Adipose tissue (tissue), 3 donors: Measurements from ENCODE around the gene CSAD. TPM values are rescaled to one million over a fixed set of nuclear protein-coding genes. Genes with fewer than 3 reads are reported as not detected.
"Not testable (repeated sequence)": the region's sequence is repeated elsewhere in the genome, so short reads cannot be mapped to it uniquely, and the experiment has no call there.

Source experiments
- H3K27ac ChIP-seq: one replicate; pipeline ENCODE4 v1.5.1; 2013; ENCODE audit warnings: low read depth, low read length
- WGBS, 3 donors: extraction: QIAGEN DNeasy Blood & Tissue Kit; methylation state at CpG; one replicate each; pipeline ENCODE4 v1.1.7; 2013; 5-methylcytosine and 5-hydroxymethylcytosine counted together
- polyA plus RNA-seq, 3 donors: library from polyadenylated mRNA; stranded (reverse); fragments of 200-250 nt; gene quantifications; one replicate each; pipeline ENCODE4 v1.2.3, GENCODE V29; 2013
- donor health status: healthy with polysubstance abuse.
- donor health status: Bipolar disorder and iron deficiency.
- donor health status: healthy.

The CSAD gene
- polyA plus RNA-seq, 3 donors: 36.3 to 167 (median 91.0) TPM

DNA sequence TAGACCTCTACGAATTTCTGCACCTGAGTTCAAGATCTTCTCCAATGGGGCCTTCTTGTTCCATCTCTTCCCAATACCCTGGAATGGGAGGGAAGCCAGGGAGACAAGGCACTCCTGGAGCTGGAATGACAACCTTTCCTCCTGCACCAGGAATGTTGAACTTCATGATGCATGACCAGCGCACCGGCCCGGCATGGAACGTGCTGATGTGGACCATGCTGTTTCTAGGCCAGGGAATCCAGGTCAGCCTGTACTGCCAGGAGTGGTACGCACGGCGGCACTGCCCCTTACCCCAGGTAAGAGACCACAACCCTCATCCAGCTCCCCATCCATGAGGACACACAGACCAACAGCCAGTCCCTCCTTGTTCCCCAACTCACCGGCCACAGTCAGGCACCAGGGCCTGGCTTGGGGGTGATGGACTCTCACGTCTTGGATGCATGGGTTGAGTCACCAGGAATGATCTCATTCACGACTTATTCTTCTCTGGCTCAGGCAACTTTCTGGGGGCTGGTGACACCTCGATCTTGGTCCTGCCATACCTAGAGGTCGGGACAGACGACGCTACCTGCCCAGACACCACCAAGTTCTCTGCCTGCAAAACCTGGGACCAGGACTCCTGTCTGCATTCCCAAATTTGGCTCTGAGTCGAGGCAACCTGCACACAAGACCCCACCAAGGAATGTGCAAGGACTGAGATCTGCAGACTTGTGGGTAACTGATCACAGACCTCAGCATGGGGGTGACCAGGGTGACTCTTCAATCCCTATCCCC lies 57.0 kb downstream of the CSAD start:
- no peak overlapping the region for H3K27ac ChIP-seq
- WGBS, 3 donors: 91 to 94% (median 91%) methylated on average over 16 of the region's 16 CpGs

DNA sequence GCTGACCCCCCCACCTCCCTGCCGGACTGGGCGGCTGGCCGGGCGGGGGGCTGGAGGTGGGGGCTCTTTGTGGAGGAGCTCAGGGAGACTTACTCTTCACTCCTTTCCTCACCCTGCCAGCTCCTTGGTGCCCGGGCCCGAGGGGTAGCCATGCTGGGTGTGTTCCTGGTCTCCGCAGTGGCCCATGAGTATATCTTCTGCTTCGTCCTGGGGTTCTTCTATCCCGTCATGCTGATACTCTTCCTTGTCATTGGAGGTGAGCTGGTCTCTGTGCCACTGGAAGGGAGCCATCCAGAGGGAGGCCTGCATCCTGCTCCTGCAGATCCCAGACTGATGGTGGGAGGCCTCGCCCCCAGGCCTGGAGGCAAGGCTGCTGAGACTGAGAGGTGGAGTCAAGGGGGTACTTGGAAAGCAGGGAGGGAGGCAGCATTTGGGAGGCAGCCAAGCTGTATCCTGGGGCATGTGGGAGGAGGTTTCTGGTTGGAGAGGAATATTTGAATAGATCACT lies 57.7 kb downstream of the CSAD start:
- no peak overlapping the region for H3K27ac ChIP-seq
- 84 to 89% (median 88%) methylated on average over 10 of the region's 10 CpGs for WGBS, 3 donors

DNA sequence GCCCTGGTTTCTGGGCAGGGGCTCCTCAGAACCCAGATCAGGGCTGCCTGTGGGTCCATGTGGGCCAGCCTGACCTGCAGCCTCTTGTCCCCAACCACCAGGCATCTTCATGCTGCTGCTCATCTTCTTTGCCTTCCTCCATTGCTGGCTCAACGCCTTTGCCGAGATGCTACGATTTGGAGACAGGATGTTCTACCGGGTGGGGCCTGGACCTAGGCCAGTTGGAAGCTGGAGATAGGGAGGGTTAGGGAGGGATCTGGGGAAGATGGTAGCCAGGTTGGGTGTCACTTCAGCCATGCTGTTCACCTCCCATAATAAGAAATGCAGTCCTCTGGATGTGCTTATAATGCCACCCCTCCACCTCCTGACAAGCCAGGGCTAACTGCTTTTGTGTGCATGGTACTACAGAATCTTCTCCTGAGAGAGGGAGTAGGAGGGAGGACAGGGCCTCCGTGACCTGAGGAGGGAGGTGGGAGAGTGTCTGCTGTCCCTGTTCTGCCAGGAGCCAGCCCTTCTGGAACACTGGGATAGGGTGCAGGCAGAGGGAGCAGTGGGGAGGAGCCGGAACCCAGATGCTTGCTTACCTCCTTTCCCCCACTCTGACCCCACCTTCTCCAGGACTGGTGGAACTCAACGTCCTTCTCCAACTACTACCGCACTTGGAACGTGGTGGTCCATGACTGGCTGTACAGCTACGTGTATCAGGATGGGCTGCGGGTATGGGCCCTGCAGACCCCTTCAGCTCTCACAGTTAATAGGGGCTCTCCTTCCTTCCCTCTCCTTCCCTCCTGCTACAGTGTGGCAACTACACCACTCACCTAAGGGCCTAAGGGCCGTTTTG lies 59.8 kb downstream of the CSAD start:
- WGBS, 3 donors: 75 to 82% (median 76%) methylated on average over 11 to 12 of the region's 12 CpGs
- H3K27ac ChIP-seq: no peak overlapping the region

DNA sequence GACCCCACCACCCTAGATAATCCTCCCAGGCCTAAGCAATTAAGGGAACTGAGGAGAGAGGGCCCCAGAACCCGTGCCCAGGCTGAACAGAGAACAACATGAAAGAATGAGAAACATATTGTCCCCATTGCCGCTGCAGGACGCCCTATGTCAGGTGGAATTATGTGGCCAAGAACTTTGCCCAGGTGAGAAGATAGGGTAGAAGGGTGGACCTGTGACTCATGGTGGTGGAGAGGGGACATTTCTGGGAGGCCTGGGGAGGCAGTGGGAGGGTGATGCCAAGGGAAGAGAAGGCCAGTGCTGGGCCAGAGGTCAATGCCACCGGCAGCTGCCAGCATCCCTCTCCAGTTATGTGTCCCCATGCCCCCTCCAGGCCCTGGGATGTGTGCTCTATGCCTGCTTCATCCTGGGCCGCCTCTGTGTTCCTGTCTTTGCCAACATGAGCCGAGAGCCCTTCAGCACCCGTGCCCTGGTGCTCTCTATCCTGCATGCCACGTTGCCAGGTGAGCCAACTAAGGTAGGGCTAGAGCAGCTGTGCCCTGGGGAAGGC lies 61.9 kb downstream of the CSAD start:
- H3K27ac ChIP-seq: no peak overlapping the region
- 86 to 93% (median 93%) methylated on average over 7 to 8 of the region's 8 CpGs for WGBS, 3 donors

DNA sequence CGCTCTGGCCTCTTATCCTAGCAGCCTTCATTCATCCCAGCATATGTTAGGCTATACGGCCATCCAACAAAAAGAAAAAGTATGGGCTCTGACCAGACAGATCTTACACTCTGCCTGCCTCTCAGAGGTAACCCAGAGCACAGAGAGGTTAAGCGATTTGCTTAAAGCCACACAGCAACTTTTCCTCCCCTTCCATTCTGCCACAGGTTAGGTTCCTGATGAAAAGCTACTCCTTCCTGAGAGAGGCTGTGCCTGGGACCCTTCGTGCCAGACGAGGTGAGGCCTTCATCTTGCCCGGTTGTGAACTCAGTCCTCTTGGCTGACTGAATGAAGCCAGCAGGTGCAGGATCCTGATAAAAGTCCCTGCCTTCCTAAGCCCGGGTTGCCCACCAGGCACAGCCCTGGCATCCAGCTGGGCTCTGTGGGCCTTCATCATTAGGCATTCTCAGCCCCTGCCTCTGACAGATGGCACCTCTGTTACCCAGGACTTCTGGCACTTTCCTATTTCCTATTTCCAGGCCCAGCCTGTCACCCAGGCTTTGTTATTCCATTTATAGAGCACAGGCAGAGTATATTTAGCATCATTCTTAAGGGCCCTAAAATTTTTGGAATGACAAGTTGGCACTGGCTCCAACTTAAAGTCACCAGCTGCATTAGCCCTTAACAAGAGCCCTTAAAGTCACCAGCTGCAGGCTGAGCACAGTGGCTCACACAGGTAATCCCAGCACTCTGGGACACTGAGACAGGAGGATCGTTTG lies 64.7 kb downstream of the CSAD start:
- H3K27ac ChIP-seq: no peak overlapping the region
- WGBS, 3 donors: 93 to 94% (median 94%) methylated on average over 8 of the region's 8 CpGs

DNA sequence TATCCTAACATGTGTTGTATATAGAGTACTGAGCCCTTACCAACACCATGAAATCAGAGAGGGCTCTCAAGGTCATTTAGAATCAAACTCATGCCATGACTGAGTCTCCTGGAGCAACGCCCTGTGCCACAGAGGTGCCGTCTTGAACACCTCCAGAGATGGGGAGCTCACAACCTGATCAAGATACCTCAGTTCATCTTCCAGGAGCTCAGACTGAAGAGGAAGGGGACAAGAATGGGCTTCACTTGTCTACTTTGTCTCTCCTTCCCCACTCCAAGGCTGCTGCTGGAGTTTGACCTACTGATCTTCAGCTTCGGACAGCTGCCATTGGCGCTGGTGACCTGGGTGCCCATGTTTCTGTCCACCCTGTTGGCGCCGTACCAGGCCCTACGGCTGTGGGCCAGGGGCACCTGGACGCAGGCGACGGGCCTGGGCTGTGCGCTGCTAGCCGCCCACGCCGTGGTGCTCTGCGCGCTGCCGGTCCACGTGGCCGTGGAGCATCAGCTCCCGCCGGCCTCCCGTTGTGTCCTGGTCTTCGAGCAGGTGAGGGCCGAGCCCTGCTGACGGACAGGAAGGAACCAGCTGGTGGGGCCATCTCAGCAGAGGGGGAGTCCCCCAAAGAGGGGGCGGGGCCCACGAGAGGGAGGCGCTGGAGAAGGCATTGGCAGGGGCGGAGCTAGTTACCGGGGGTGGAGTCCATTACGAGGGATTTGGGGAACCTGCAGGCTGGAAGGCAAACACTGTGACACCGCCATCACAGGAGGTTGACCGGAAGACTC lies 65.4 kb downstream of the CSAD start:
- H3K27ac ChIP-seq: no peak overlapping the region
- 86 to 88% (median 87%) methylated on average over 33 of the region's 33 CpGs for WGBS, 3 donors

DNA sequence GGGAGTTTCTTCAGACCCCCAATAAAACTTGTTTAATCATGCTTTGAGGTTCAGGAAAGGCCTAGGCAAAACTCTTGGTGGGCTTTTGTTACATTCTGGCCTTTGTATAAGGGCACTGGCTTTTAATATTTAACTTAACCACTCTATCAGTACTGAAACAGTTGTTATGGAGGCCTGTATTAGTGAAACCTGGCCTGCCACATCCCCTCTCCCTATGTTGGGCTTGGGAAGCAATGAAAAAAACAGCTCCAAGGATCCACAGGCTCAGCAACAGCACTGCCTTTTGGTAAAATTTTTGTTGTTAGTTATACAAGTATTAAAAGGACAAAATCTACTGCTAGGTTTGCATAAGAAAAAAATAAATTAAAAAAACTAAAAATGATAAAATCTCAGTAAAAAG lies 66.8 kb downstream of the CSAD start:
- no peak overlapping the region for H3K27ac ChIP-seq

DNA sequence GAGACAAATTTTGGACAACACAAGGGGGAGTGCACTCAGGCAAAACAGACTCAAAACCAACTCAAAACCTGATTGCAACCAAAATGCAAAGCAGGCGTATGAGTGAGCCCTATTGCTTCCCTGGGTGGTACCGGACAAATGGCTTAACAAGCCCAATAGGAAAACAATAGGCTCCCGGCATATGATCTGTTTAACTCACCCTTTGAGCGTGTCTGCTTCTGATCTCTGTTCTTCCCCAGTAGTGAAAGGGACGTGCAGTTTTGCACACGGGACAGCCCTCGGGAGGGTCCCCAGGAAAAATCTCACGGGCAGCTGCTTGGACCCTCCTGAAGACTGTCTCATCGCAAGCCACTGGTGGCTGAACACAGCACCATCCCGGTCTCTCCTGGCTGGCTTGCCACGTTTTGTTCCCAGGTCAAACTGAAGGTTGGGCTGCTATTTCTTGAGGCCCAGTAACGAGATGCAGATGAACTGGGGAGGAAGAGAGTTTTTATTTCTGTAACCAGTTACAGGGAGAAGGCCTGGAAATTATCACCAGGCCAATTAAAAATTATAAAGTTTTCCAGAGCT lies 67.5 kb downstream of the CSAD start:
- WGBS, 3 donors: 83 to 92% (median 92%) methylated on average over 12 of the region's 12 CpGs
- no peak overlapping the region for H3K27ac ChIP-seq

DNA sequence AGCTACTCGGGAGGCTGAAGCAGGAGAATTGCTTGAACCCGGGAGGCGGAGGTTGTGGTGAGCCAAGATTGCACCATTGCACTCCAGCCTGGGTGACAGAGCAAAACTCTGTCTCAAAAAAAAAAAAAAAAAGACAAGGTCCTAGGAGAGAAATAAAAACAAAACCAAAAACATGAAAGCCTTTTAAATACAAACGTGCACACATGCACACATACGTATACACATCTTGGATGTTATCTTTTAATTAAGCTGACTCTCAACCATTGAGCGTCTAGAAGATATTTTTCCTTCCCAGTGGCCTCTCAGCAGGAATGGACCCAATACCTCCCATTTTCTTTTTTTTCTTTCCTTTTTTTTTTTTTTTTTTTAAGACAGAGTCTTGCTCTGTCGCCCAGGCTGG lies 68.3 kb downstream of the CSAD start:
- 73 to 87% (median 85%) methylated on average over 6 to 7 of the region's 7 CpGs for WGBS, 3 donors
- H3K27ac ChIP-seq: not testable (repeated sequence)

Other genes starting within 250 kb of the CSAD start
- gene KRT18, start 231.8 kb downstream of the CSAD start, polyA plus RNA-seq: 100 to 1,000 TPM in 2 of 3 donors, 10 to 100 TPM in 1; 41.6 to 343 (median 104) TPM
- 100 to 1,000 TPM; 216 to 308 (median 253) TPM for gene EIF4B, start 174.5 kb downstream of the CSAD start, polyA plus RNA-seq
- gene TNS2, start 130.9 kb downstream of the CSAD start, polyA plus RNA-seq: 100 to 1,000 TPM in 2 of 3 donors, 10 to 100 TPM in 1; 53.4 to 562 (median 225) TPM
- gene SPRYD3, start 101.5 kb downstream of the CSAD start, polyA plus RNA-seq: 10 to 100 TPM; 26.9 to 66.7 (median 29.8) TPM
- gene IGFBP6, start 83.3 kb downstream of the CSAD start, polyA plus RNA-seq: 100 to 1,000 TPM in 1 of 3 donors, 10 to 100 TPM in 2; 21.8 to 437 (median 83.9) TPM
- under 1 TPM in 2 of 3 donors, not detected in 1; 0.08 to 0.09 TPM for gene SOAT2, start 77.4 kb downstream of the CSAD start, polyA plus RNA-seq
- gene ZNF740, start 203 bp downstream of the CSAD start, polyA plus RNA-seq: 1 to 10 TPM; 6.3 to 9.2 (median 9.1) TPM
- 1 to 10 TPM; 1.9 to 3.0 (median 2.3) TPM for gene ITGB7, start 26.3 kb upstream of the CSAD start, polyA plus RNA-seq
- gene RARG, start 51.3 kb upstream of the CSAD start, polyA plus RNA-seq: 10 to 100 TPM in 1 of 3 donors, 1 to 10 TPM in 2; 4.5 to 31.0 (median 9.4) TPM
- under 1 TPM; 0.08 to 0.55 (median 0.45) TPM for gene ESPL1, start 87.4 kb upstream of the CSAD start, polyA plus RNA-seq
- gene PFDN5, start 114.6 kb upstream of the CSAD start, polyA plus RNA-seq: 1,000 to 10,000 TPM in 1 of 3 donors, 100 to 1,000 TPM in 2; 478 to 1,510 (median 796) TPM
- 10 to 100 TPM; 56.1 to 77.2 (median 56.9) TPM for gene MYG1, start 118.8 kb upstream of the CSAD start, polyA plus RNA-seq
- gene AAAS, start 140.7 kb upstream of the CSAD start, polyA plus RNA-seq: 10 to 100 TPM; 29.4 to 34.1 (median 33.6) TPM
- gene SP7, start 155.4 kb upstream of the CSAD start, polyA plus RNA-seq: not detected
- 10 to 100 TPM; 13.5 to 24.2 (median 14.6) TPM for gene SP1, start 199.3 kb upstream of the CSAD start, polyA plus RNA-seq
- 1 to 10 TPM in 1 of 3 donors, under 1 TPM in 2; 0.10 to 1.6 (median 0.67) TPM for gene AMHR2, start 242.9 kb upstream of the CSAD start, polyA plus RNA-seq